ENCODE data around the gene HDAC4.

The HDAC4 gene

GRCh38 chr2:239116456-239117246 is 284.2 kb downstream of the HDAC4 start:
- no peak for DNase-seq (ENCODE audit: extremely low read depth in 1 of 2, low read depth in 1 of 2)

- DNase-seq (ENCODE audit: extremely low read depth in 1 of 2, low read depth in 1 of 2), result no peak
Measured at GRCh38 chr2:239115616-239116015, 285.2 kb downstream of the HDAC4 start.

- no peak for DNase-seq (ENCODE audit: extremely low read depth in 1 of 2, low read depth in 1 of 2)
Measured at GRCh38 chr2:239114616-239115265, 286.1 kb downstream of the HDAC4 start.

DNA sequence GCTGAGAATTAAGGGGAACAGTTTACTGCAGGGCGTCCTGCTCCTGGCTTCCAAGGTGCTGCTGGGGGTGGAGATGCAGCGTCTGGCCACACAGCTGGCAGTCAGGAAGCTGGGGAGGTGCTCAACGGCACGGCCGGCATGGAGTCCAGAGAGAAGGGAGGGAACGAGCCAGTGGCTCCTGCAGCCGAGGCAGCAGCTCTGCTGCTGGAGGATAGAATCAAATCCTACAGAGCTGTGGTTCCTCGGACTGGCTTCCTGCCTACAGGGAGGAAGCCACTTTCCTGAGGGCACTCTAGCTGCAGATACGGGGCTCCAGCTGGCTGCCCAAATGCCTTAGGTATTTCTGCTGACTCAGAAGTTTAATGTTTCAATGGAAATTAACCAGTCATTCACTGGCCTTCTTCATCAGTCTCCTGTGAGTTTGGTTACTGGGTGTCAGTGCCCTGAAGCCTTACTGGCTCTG is 286.7 kb downstream of the HDAC4 start:
- no peak for DNase-seq (ENCODE audit: extremely low read depth in 1 of 2, low read depth in 1 of 2)

- no peak for DNase-seq (ENCODE audit: extremely low read depth in 1 of 2, low read depth in 1 of 2)
Measured at GRCh38 chr2:239113615-239114014, 287.2 kb downstream of the HDAC4 start.

GRCh38 chr2:239113171-239113570 is 287.6 kb downstream of the HDAC4 start:
- DNase-seq (ENCODE audit: extremely low read depth in 1 of 2, low read depth in 1 of 2), result no peak

- no peak for DNase-seq (ENCODE audit: extremely low read depth in 1 of 2, low read depth in 1 of 2)
Measured at GRCh38 chr2:239112127-239112774, 288.6 kb downstream of the HDAC4 start.

- DNase-seq (ENCODE audit: extremely low read depth in 1 of 2, low read depth in 1 of 2), result no peak
Measured at GRCh38 chr2:239111401-239112100, 289.3 kb downstream of the HDAC4 start.

GRCh38 chr2:239110595-239111048 is 290.2 kb downstream of the HDAC4 start:
- no peak for DNase-seq (ENCODE audit: extremely low read depth in 1 of 2, low read depth in 1 of 2)

GRCh38 chr2:239109928-239110545 is 290.8 kb downstream of the HDAC4 start:
- no peak for DNase-seq (ENCODE audit: extremely low read depth in 1 of 2, low read depth in 1 of 2)

DNA sequence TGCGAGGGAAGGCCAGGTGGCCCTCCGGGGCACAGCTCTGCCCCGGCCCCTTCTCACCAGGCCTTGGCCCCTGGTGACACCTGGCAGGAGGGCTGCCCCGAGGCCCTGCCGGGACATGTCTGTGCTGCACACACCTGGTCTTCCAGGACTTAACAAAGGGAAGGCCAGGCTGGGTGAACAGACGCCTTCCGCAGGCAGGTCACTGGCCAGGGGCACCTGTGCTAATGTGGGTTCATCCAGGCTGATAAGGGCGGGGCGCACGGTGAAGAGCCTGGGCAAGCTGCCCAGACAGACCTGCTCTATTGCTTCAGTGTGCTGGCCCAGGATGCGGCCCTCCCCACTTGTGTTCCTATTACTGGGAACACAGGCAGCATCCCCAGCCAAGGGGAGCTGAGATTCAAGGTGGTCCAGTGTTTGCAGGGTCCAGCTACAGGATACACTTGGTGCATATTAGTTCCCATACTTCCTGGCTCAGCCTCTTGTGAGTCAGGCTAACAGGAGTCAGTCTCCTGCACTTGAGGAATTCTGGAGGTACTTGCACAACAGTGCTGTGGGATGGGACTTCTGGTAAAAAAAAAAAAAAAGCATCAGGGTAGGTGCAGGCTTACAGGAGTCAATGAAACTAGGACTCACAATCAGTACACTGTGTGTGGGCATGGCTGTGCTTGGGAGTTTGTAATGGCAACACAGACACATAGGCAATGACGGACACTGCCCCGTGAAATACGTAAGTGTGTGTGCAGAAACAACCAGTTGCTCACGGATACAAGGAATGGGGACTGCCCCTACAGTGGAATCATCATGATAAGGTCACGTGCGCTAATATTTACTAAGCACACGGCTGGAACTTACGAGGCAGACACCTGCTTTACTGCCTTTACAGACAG is 291.5 kb downstream of the HDAC4 start:
- no peak for DNase-seq (ENCODE audit: extremely low read depth in 1 of 2, low read depth in 1 of 2)

- no peak for DNase-seq (ENCODE audit: extremely low read depth in 1 of 2, low read depth in 1 of 2)
Measured at GRCh38 chr2:239108459-239108858, 292.4 kb downstream of the HDAC4 start.

- DNase-seq (ENCODE audit: extremely low read depth in 1 of 2, low read depth in 1 of 2), result no peak
Measured at GRCh38 chr2:239107936-239108335, 292.9 kb downstream of the HDAC4 start.

DNA sequence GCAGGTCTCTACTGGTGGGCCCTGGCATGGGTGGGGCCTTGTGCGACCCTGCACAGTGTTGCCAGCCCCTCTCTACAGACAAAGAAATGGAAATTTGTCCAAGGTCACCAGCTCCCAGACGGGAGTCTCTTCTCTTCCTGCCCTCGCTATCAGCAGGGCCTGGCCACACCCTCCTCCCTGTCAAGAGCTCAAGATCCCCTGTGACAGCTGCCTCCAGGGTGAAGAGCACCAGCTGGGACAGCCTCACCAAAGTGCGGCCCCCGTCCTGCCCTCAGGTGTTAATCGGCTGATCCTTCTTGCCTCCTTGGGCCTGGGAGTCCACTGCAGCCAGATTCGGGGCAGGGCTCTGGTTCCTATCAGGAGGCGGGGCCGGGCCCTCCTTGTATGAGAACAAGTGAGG is 293.9 kb downstream of the HDAC4 start:
- no peak for DNase-seq (ENCODE audit: extremely low read depth in 1 of 2, low read depth in 1 of 2)

GRCh38 chr2:239106314-239106908 is 294.4 kb downstream of the HDAC4 start:
- no peak for DNase-seq (ENCODE audit: extremely low read depth in 1 of 2, low read depth in 1 of 2)

GRCh38 chr2:239105234-239105633 is 295.6 kb downstream of the HDAC4 start:
- DNase-seq (ENCODE audit: extremely low read depth in 1 of 2, low read depth in 1 of 2), result no peak

DNA sequence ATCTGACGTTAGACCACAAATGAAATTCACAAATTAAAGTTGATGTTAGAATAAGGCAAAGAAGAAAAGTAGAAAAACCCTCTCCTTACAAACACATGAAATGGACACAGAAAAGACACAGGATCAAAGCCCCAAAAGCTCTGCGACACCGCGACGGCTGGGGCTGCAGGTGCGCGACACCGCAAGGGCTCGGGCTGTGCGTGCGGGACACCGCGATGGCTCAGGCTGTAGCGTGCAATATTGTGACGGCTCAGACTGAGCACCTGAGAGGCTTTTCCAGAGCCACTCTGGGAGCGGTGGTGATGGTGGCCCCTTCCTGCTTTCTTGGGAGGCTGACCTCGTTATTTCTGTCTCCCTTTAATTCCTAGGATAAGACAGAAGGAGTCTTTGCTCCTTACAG is 296.0 kb downstream of the HDAC4 start:
- no peak for DNase-seq (ENCODE audit: extremely low read depth in 1 of 2, low read depth in 1 of 2)

DNA sequence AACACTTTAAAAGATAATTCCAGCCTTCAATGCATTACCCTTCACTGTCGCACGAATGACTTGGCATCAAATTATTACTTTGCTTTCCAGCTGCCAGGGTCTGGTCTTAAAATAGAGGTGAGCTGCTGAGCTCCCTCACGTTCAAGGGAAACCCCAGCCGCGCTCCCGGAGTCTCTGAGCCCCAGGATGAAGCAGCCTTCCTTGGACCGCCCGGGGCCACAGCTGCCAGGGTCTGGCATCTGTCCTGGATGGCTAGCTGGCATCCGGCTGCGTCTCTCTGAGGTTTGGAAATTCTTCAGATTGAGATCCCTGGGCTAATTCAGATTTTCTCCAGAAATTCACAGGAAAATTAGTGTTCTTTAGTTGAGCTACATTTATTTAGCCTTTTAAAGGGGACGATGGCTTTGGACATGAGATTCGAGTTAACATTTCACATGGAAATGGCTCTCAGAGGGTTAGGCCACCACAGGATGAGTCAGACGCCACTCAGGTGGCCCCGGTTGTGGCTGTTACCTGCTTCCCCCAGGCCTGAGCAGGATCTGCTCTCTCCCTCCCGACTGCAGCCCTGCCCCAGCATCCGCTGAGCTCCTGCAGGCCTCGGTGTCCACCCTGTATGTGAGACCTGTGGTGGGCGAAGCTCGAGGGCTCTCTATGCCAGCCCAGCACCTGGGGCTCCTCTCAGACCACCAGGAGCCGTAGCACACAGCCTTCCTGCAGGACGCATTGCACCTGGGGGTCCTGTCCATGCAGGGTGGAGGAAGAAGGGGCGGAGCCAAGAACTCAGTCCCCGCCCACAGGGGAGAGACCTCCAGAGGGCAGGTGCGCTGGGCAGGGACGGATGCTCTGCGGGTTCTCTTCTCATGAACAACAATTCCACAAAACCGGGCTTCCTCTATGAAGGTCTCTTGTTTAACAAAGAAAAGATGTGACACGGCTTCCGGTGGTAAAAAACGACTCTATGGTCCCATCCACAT is 297.4 kb downstream of the HDAC4 start:
- DNase-seq (ENCODE audit: extremely low read depth in 1 of 2, low read depth in 1 of 2), result no peak

All from activated CD8-positive, alpha-beta memory T cell treated with anti-CD3 and anti-CD28 coated beads for 1 hour (primary cell).